OCI-M2 (cell line): ENCODE results near the gene TSPEAR.
"Not testable (repeated sequence)": the region's sequence is repeated elsewhere in the genome, so short reads cannot be mapped to it uniquely, and the experiment has no call there.

Source experiments
- DNase-seq: peaks from one replicate; lab custom pipeline; 2025; ENCODE audit not compliant: unreplicated experiment; lab: John Stamatoyannopoulos, UW

TSPEAR gene

GRCh38 chr21:44636209-44637017, 75.0 kb downstream of the TSPEAR start:
- DNase-seq, result no peak

- DNase-seq, result no peak
Observed at GRCh38 chr21:44632067-44632466, 79.3 kb downstream of the TSPEAR start.

GRCh38 chr21:44630440-44630839, 80.9 kb downstream of the TSPEAR start:
- no peak for DNase-seq

GRCh38 chr21:44628707-44629391, 82.5 kb downstream of the TSPEAR start:
- DNase-seq, result no peak

GRCh38 chr21:44627831-44628233, 83.5 kb downstream of the TSPEAR start:
- not testable (repeated sequence) for DNase-seq

GRCh38 chr21:44627181-44627822, 84.1 kb downstream of the TSPEAR start:
- DNase-seq, result not testable (repeated sequence)

GRCh38 chr21:44626673-44627143, 84.7 kb downstream of the TSPEAR start, which contains the start of gene KRTAP10-9:
Gene KRTAP10-9 (plus strand): TSS chr21:44627093. CDS start chr21:44627172, 79 bp downstream.
- DNase-seq, result no peak

- no peak for DNase-seq
Observed at GRCh38 chr21:44626262-44626661, 85.1 kb downstream of the TSPEAR start.

- no peak for DNase-seq
Observed at GRCh38 chr21:44625756-44626155, 85.6 kb downstream of the TSPEAR start.

GRCh38 chr21:44623575-44623974, 87.8 kb downstream of the TSPEAR start:
- no peak for DNase-seq

GRCh38 chr21:44619886-44620285, 91.5 kb downstream of the TSPEAR start:
- no peak for DNase-seq

- no peak for DNase-seq
Observed at GRCh38 chr21:44618909-44619308, 92.5 kb downstream of the TSPEAR start.

- no peak for DNase-seq
Observed at GRCh38 chr21:44618504-44618903, 92.9 kb downstream of the TSPEAR start.

GRCh38 chr21:44617071-44617501, 94.3 kb downstream of the TSPEAR start:
- no peak for DNase-seq

GRCh38 chr21:44616591-44616926, 94.8 kb downstream of the TSPEAR start:
- DNase-seq, result no peak

GRCh38 chr21:44615911-44616590, 95.3 kb downstream of the TSPEAR start:
- DNase-seq, result no peak

GRCh38 chr21:44615466-44615865, 95.9 kb downstream of the TSPEAR start:
- DNase-seq, result no peak

GRCh38 chr21:44614961-44615391, 96.4 kb downstream of the TSPEAR start:
- no peak for DNase-seq

- no peak for DNase-seq
Observed at GRCh38 chr21:44614161-44614631, 97.2 kb downstream of the TSPEAR start.

GRCh38 chr21:44613386-44614155, 97.8 kb downstream of the TSPEAR start:
- DNase-seq, result no peak
